Endodermal cell (in vitro differentiated cells): ENCODE measurements around the gene FAM162B. TPM values are rescaled to one million over a fixed set of nuclear protein-coding genes. Genes with fewer than 3 reads are reported as not detected.

Source experiments
- DNase-seq: peaks from one replicate; pipeline ENCODE4 v3.0.0-alpha.2; 2017
- H3K27ac ChIP-seq: 2 replicates; pipeline ENCODE4 v1.5.1; 2013; ENCODE audit warnings: mild to moderate bottlenecking, low read depth, low read length, moderate library complexity
- H3K27me3 ChIP-seq: 2 replicates; pipeline ENCODE4 v1.6.1; 2013; ENCODE audit warnings: mild to moderate bottlenecking, low read length, moderate library complexity; ENCODE audit not compliant: insufficient read depth, control insufficient read depth, poor library complexity, severe bottlenecking
- H3K36me3 ChIP-seq: 2 replicates; pipeline ENCODE4 v1.7.0; 2013; ENCODE audit warnings: mild to moderate bottlenecking, low read length, moderate library complexity; ENCODE audit not compliant: control insufficient read depth, insufficient read depth
- H3K4me1 ChIP-seq: one replicate; pipeline ENCODE4 v1.7.0; 2013; ENCODE audit warnings: low read length; ENCODE audit not compliant: control insufficient read depth, insufficient read depth
- H3K4me3 ChIP-seq: 2 replicates; pipeline ENCODE4 v1.5.1; 2013; ENCODE audit warnings: mild to moderate bottlenecking, low read length, moderate library complexity
- H3K9ac ChIP-seq: 2 replicates; pipeline ENCODE4 v1.6.1; 2013; ENCODE audit warnings: mild to moderate bottlenecking, low read length, moderate library complexity; ENCODE audit not compliant: poor library complexity, severe bottlenecking; ENCODE audit errors: extremely low read depth
- H3K9me3 ChIP-seq: 2 replicates; pipeline ENCODE4 v1.6.1; 2013; ENCODE audit warnings: mild to moderate bottlenecking, low read length, moderate library complexity; ENCODE audit not compliant: control insufficient read depth
- H3K27ac Mint-ChIP-seq: 2 replicates; pipeline ENCODE4 v1.8.0; 2020; ENCODE audit warnings: mixed read lengths
- H3K27me3 Mint-ChIP-seq: 2 replicates; pipeline ENCODE4 v1.8.0; 2021; ENCODE audit warnings: mild to moderate bottlenecking, mixed read lengths; ENCODE audit not compliant: insufficient read depth
- H3K36me3 Mint-ChIP-seq: 2 replicates; pipeline ENCODE4 v1.8.0; 2020; ENCODE audit warnings: low read depth, mixed read lengths
- H3K4me1 Mint-ChIP-seq: 2 replicates; pipeline ENCODE4 v1.8.0; 2020; ENCODE audit warnings: mixed read lengths
- H3K4me3 Mint-ChIP-seq: 2 replicates; pipeline ENCODE4 v1.8.0; 2020; ENCODE audit warnings: mild to moderate bottlenecking, moderate library complexity, mixed read lengths
- H3K9me3 Mint-ChIP-seq: 2 replicates; pipeline ENCODE4 v1.8.0; 2020; ENCODE audit warnings: mild to moderate bottlenecking, mixed read lengths
- WGBS, 2 experiments: methylation state at CpG; one replicate each; pipeline versions ENCODE4 v1.1.5 to v1.1.7; 2013; ENCODE audit warnings: missing lambda C conversion rate in 2 of 2, mixed read lengths in 1 of 2; ENCODE audit not compliant: insufficient coverage in 1 of 2, insufficient read length in 1 of 2; 5-methylcytosine and 5-hydroxymethylcytosine counted together
- total RNA-seq, 2 donors: library from RNA; stranded (reverse); fragmentation: NEBNext Ultra II Directional in 1 of 2; extraction: Animal tissue kit (Norgen Biotek cat#: 25700) in 1 of 2; gene quantifications; 2 replicates in 1 of 2; 3 replicates in 1 of 2; pipeline ENCODE4 v1.2.1, GENCODE V29; 2021
- TF ChIP-seq, protein P1 (sequence below): fragments of 200-600 bp; sonication (generic); conservative IDR thresholded peaks from 2 replicates; pipeline ENCODE4 v1.5.0; 2021; ENCODE audit warnings: antibody characterized with exemption, mild to moderate bottlenecking

Gene FAM162B
- total RNA-seq, 2 donors from 2014 or later: 0.79 to 1.1 TPM

DNA sequence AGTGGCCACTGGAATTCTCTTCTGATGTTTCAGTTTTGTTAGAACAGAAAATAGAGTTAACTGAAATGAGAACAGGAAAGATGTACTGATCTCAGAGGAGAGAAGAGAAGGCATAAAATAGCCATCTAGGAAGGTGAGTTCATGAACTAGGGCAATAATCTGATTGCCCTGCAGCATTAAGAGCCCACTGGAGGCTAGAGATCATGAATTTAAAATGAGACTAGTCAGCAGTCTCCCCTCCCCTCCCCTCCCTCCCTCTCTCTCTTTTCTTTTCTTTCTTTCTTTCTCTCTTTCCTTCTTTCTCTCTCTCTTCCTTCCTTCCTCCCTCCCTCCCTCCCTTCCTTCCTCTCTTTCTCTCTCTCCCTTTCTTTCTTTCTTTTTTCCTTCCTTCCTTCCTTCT lies 34.4 kb upstream of the FAM162B start:
- DNase-seq: no peak
- no peak overlapping the region for H3K4me3 ChIP-seq
- H3K4me1 Mint-ChIP-seq: peaks cover 18% of the 10 kb centered on the region
- H3K36me3 Mint-ChIP-seq: no peaks in the 10 kb centered on the region
- H3K4me3 Mint-ChIP-seq: no peak overlapping the region
- no peaks in the 10 kb centered on the region for H3K36me3 ChIP-seq
- H3K27ac Mint-ChIP-seq: no peak overlapping the region
- no peaks in the 10 kb centered on the region for H3K27me3 Mint-ChIP-seq
- no peaks in the 10 kb centered on the region for H3K27me3 ChIP-seq
- no peak overlapping the region for H3K27ac ChIP-seq
- TF ChIP-seq, protein P1, sequence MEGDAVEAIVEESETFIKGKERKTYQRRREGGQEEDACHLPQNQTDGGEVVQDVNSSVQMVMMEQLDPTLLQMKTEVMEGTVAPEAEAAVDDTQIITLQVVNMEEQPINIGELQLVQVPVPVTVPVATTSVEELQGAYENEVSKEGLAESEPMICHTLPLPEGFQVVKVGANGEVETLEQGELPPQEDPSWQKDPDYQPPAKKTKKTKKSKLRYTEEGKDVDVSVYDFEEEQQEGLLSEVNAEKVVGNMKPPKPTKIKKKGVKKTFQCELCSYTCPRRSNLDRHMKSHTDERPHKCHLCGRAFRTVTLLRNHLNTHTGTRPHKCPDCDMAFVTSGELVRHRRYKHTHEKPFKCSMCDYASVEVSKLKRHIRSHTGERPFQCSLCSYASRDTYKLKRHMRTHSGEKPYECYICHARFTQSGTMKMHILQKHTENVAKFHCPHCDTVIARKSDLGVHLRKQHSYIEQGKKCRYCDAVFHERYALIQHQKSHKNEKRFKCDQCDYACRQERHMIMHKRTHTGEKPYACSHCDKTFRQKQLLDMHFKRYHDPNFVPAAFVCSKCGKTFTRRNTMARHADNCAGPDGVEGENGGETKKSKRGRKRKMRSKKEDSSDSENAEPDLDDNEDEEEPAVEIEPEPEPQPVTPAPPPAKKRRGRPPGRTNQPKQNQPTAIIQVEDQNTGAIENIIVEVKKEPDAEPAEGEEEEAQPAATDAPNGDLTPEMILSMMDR: no peak
- H3K4me1 ChIP-seq: no peaks in the 10 kb centered on the region
- no peak overlapping the region for H3K9ac ChIP-seq
- no peaks in the 10 kb centered on the region for H3K9me3 Mint-ChIP-seq
- H3K9me3 ChIP-seq: no peaks in the 10 kb centered on the region

DNA sequence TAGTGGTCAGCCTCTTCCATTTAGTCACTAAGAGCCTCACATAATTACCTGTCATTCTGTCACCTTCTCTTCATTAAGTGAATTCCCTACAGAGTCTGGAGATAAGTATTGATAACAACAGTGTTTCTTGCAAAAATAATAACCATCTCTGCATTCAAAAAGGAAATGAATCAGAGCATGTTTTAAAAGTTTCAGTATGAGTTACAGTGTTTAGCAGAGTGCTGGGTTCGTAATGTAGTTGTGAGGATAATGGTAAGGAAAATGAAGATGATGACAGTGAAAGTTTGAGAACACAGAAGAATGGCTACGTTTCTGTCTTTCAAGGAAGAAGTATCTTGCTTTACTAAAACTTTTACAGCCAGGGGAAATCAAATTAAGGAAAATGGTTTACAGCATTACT lies 32.1 kb upstream of the FAM162B start:
- Histone ChIP-seq H3K9me3 (no peaks in the 10 kb centered on the region), H3K4me3 (no peak overlapping the region), H3K27ac (no peak overlapping the region), H3K4me1 (no peaks in the 10 kb centered on the region), H3K36me3 (no peaks in the 10 kb centered on the region), H3K9ac (no peak overlapping the region), H3K27me3 (no peaks in the 10 kb centered on the region)
- 81 to 83% methylated on average over 2 of the region's 2 CpGs for WGBS, 2 experiments
- TF ChIP-seq, protein P1: no peak
- Mint-ChIP-seq H3K4me1 (peaks cover 7% of the 10 kb centered on the region), H3K9me3 (no peaks in the 10 kb centered on the region), H3K27me3 (no peaks in the 10 kb centered on the region), H3K4me3 (no peak overlapping the region), H3K36me3 (no peaks in the 10 kb centered on the region), H3K27ac (no peak overlapping the region)
- DNase-seq: no peak

DNA sequence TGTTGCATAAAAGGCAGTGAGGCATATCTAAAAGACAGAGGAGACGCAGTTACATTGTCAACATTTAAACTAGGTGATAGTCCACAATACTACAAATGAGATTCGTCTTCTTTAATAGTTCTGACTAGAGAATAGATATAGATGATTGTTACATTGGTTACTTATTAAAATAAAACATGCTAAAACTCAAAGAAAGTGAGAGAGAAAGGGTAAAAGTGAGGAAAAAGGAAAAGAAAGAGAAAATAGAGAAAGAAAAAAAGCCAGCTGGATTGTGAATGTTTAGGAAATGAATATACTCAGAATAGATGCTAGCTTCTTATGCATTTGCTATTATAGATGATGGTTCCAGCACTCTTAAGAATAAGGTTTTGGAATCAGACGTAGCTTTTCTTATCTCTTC lies 27.7 kb upstream of the FAM162B start:
- H3K27me3 Mint-ChIP-seq: no peaks in the 10 kb centered on the region
- H3K4me3 Mint-ChIP-seq: no peak overlapping the region
- no peaks in the 10 kb centered on the region for H3K36me3 ChIP-seq
- no peak overlapping the region for H3K27ac Mint-ChIP-seq
- H3K36me3 Mint-ChIP-seq: no peaks in the 10 kb centered on the region
- H3K4me1 ChIP-seq: no peaks in the 10 kb centered on the region
- peaks cover 5% of the 10 kb centered on the region for H3K4me1 Mint-ChIP-seq
- H3K9ac ChIP-seq: no peak overlapping the region
- TF ChIP-seq, protein P1: no peak
- H3K4me3 ChIP-seq: no peak overlapping the region
- no peaks in the 10 kb centered on the region for H3K9me3 Mint-ChIP-seq
- no peak overlapping the region for H3K27ac ChIP-seq
- no peaks in the 10 kb centered on the region for H3K27me3 ChIP-seq
- no peaks in the 10 kb centered on the region for H3K9me3 ChIP-seq
- 92% methylated on average over 3 of the region's 3 CpGs; no CpG with 5 or more reads in 1 of the 2 experiments for WGBS, 2 experiments
- no peak for DNase-seq
